ENCODE data around the gene RPS2.
"Not testable (repeated sequence)": the region's sequence is repeated elsewhere in the genome, so short reads cannot be mapped to it uniquely, and the experiment has no call there.

The RPS2 gene

GRCh38 chr16:1964506-1965395 is at the start of gene RPS2:
Gene RPS2 (minus strand): TSS chr16:1964826. CDS start chr16:1964625, 201 bp downstream.
- peak; percentile 95 to 97 for DNase-seq (ENCODE audit: low read depth in 2 of 2)

DNA sequence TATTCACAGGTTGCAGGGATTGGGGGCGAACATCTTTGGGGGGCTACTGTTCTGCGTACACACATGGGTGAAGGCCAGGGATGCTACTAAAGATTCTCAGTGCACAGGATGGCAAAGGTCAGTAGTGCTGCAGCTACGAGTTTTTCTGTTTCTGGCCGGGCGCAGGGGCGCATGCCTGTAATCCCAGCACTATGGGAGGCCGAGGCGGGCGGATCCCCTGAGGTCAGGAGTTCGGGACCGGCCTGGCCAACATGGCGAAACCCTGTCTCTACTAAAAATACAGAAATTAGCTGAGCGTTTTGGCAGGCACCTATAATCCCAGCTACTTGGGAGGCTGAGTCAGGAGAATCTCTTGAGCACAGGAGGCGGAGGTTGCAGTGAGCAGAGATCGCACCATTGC is 48.9 kb upstream of the RPS2 start:
- no peak for DNase-seq (ENCODE audit: low read depth in 2 of 2)

DNA sequence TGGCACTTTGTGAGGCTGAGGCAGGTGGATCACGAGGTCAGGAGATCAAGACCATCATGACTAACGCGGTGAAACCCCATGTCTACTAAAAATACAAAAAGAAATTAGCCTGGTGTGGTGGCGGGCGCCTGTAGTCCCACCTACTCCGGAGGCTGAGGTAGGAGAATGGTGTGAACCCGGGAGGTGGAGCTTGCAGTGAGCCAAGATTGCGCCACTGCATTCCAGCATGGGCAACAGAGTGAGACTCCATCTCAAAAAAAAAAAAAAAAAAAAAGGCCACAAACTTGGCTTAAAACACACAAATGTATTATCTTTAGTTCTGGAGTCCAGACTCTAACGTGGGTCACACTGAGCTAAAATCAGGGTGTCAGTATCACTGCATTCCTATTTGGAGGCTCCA is 47.1 kb upstream of the RPS2 start:
- not testable (repeated sequence) for DNase-seq (ENCODE audit: low read depth in 2 of 2)

DNA sequence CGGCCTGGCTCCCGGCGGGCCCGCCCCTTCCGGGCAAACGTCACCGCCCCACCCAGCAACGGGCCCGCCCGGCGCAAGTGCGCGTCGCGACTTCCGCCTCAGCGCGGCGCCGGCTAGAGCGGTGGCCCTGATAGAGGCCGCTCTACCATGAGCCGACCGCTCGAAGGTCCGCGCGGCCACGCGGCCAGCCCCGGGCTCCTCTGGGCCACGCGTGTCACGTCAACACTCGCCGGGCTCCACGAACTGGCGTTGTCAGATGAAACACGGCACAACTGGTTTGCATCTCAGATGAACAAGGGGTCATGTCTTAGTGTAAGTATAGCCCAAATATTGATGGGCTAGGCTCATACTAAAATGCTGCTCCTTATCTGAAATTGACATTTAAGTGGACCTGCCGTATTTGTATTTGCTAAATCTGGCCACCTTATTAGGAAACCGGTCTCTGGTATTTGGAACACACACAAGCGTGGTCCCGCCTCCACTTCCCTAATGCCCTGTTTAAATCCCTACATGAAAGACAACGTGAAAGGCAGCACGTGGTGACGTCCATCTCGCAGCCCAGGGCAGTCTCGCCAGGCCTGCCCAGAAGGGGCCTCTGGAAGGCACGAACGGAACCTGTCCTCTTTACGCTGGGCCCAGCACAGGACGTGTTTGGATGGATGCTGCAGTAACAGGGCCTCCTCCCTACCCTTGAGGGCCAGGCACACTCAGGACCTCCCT is 45.3 kb upstream of the RPS2 start, which contains the start of gene ZNF598:
ZNF598 (minus strand) TSS at position 31 of the 720 bp plus-strand sequence.
- DNase-seq (ENCODE audit: low read depth in 2 of 2): peak; percentile 50 to 78

DNA sequence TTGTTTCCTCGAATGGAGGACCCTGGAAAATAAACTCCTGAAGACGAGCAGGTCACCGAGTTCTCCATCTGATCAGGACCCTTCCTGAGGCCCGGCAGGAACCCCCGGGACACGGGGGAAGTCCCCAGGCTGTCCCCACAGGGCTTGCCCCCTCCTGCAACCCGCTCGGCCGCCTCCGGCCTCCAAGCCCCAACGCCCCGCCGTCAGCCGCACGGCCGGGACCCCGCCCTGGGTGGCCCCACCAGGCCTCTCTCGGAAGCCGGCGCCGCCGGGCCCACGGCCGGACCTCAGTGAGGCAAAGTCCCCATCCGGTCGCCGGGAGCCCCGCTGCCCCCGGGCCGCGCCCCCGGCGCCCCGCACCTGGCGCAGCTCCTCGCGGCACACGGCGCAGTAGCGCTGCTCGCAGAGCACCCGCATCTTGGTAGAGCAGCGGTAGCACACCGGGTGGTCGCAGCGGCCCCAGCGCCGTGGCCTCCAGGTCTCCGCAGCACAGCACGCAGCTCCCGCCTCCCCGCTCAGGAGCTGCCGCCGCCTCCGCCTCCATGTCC is 44.6 kb upstream of the RPS2 start:
- no peak for DNase-seq (ENCODE audit: low read depth in 2 of 2)

GRCh38 chr16:2008631-2009163 is 44.1 kb upstream of the RPS2 start:
- no peak for DNase-seq (ENCODE audit: low read depth in 2 of 2)

DNA sequence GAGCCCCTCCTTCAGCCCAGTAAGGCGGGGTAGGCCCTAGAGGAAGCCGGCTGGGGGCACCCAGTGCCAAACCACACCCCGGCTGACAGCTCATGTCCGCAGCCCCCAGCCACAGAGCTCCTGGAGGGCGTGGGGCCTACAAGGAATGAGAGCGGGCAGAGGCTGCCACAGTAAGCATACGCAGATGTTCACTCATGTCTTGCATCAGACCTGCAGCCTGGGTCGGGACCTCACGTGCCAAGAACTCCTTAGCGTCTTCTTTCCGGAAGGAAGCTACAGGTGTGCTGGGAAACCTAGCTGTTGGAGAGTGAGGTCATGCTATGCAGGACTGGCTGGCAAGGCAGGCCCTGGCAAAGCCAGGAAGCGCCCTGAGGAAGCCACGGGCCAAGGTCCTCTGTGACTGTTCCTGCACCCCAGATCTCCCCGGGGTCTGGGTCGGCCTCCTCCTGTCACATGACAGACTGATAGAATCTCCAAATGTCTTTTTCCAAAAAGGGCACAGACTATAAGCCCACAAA is 43.4 kb upstream of the RPS2 start:
- DNase-seq (ENCODE audit: low read depth in 2 of 2): no peak

GRCh38 chr16:2007081-2007836 is 42.6 kb upstream of the RPS2 start:
- no peak for DNase-seq (ENCODE audit: low read depth in 2 of 2)

DNA sequence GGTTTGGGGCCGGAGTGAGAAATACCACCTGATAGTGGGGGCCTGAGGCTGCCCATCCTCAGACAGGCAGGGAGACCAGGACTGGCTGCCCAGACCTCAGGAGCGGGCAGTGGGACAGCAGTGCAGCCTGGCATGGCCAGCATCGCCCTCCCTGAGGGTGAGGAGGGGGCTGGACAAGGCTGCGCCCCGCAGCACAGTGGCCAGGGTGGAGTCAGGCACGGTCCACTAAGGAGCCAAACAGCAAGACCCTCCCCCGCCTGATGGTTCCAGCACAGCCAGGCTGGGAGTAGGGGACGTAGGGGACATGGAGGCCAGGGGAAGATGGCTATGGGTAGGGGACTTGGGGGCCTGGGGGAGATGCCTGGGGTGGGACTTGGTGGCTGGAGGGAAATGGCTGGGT is 41.7 kb upstream of the RPS2 start:
- no peak for DNase-seq (ENCODE audit: low read depth in 2 of 2)

DNA sequence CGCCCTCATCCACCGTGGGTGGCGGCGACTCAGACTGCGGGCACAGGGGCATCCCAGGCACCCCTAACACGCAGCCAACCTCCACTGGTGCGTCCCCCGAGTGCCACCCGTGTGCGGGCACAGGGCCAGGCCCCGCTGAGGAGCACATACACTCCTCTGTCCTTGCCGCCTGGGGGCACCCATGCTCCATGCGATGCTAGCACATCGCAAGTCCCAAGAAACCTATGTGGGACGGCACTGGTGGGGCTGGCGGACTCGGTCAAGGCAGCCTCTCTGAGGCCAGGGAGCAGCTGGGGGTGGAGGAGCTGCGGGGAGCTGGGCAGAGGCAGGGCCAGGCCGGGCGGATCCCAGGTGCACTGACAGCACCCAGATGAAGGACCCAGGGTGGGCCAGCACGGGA is 41.0 kb upstream of the RPS2 start:
- no peak for DNase-seq (ENCODE audit: low read depth in 2 of 2)

DNA sequence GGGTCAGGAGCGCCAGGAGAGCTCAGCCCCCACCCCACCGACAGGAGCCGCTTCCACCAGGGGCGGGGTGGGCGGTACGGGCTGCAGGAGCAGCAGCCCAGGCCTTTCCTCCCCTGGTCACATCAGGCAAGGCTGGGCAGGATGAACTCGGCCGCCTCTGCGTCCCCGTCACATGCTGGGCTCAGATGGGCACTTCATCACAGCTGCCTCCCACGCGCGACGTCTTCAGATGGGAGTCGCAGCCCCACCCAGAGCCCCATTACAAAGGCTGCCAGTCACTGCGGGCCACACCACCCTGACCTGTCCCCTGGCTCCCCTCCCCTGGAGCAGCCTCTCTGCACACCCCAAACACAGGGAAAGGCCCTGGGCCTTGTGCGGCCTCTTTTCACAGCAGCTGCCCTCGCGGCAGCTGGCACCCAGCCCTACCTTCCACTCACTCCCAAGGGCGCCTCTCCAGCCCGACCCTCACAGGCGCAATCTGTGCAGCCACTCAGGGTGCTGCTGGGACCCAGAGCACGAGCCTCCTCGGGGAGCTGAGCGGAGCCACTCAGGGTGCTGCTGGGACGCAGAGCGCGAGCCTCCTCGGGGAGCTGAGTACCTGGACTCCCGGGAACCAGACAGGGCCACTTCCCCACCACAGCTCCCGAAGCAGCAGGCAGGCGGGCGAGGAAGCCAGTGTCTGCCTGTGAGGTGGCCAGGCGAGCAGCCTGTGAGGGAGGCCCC is 40.3 kb upstream of the RPS2 start:
- DNase-seq (ENCODE audit: low read depth in 2 of 2): no peak

DNA sequence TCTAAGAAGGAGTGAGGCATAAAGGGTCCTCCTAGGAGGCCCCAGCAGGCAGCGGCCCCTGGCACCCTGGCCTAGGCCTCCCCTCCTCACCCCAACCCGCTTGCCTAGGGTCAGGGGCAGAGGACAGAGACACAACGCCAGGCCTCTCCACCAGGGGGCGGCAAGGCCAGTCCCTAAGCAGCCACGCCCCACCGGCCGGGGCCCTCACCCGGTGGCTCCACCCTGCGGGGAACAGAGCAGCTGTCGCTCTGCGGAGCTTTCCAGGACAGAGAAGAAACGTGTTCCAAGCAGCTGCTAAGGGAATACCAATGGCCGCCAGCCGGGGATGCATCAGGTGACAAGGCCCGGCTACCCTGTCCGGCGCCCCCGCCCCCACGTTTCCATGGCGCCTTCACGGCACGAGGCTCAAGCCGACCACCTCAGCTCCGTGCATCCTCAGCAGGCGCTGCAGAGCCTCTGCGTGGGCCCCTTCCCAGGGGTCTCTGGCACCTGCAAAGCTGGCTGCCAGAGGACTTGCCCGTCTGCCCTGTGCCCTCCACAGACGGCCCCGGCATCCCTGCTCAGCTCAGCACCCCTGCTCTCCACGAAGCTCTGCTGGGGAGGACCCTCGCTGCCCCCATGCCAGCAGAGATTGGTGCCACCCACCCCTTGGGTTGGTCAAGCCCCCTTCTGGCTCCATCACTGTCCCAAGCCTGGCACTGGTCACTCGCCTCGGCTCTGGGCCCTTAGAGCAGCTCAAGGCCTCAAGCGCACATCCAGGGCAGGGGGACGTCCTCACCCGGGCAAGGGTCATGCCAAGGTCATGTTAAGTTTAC is 39.4 kb upstream of the RPS2 start:
- DNase-seq (ENCODE audit: low read depth in 2 of 2): peak; percentile 55 to 72

DNA sequence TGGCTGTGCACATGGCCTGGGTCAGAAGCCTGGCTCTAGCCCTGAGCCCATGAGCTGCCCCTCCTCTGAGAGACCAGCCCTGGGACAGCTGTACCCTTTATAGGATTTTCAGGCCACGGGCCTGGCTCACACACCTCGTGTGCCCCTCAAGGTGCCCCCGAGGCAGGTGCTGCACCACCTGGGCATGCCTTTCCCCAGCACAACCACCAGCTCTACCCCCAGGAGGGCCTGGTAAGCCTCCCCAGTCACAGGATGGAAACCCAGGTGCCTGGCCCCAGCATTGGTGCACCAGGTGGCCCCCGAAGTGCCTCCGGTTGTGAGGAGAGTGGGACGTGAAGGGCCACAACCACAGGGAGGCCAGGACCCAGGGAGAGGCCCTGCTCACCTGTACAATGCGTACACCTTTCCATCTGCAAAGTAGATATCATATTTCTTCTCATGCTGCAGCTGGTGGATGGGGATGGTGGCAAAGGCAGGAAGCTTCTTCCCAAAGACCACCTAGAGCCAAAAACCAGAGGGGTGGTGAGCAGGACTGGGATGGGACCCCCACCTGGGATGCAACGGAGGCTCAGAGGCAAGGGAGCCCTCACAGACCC is 38.7 kb upstream of the RPS2 start:
- no peak for DNase-seq (ENCODE audit: low read depth in 2 of 2)

GRCh38 chr16:2002406-2003230 is 38.0 kb upstream of the RPS2 start:
- no peak for DNase-seq (ENCODE audit: low read depth in 2 of 2)

GRCh38 chr16:2001456-2002355 is 37.1 kb upstream of the RPS2 start:
- DNase-seq (ENCODE audit: low read depth in 2 of 2): no peak

DNA sequence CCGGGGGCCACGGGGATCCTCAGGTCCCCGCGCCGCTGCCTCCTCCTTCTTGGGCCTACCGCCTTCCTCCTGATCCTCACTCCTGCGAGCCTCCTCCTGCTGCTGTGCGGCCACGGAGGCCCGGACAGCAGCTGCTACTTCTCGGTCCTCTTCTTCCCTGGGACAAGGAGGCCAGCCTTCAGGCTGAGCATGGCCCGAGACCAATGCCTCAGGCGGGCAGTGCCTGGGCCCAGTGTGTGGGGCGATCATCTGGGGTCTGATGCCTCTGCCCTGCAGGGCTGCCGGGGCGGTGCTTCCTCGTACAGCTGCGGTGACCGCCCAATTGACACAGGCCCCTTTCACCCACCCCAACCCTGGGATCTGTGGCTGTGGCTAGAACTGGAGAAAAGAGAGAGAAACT is 36.4 kb upstream of the RPS2 start:
- DNase-seq (ENCODE audit: low read depth in 2 of 2): no peak

DNA sequence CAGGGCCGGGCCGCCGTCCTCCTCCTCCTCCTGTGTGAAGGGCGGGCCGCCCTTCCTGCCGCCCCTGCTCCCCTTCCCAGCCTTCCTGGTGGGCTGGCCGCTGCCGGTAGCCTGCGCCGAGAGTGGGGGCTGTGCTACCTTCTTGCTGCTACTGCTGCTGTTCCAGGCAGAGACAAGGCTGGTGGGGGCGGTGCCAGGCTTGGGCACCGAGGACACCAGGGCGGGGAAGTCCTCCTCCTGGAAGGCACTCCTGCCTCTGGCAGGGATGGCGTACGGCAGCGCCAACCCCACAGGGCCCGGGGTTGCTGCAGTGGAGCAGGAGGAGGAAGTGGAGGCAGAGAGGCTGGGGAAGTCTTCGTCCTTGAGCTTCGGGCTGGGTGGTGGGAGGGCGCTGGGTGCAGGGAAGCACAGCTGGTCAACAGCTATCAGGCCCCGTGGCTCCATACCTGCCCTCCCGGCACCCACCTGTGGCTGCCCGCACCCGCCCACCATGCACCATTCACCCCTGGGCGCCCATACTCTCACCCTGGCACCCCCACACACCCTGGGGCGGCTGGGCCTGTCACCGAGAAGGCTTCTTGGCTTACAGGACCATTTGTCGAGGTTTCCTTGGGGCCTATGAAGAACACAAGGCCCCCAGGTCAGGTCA is 35.4 kb upstream of the RPS2 start:
- no peak for DNase-seq (ENCODE audit: low read depth in 2 of 2)
